HS-5 (cell line): ENCODE data around the gene GARIN5B.

Source experiments
- DNase-seq: peaks from one replicate; pipeline ENCODE4 v3.0.0-alpha.2; 2012; ENCODE audit warnings: low read depth

The GARIN5B gene

DNA sequence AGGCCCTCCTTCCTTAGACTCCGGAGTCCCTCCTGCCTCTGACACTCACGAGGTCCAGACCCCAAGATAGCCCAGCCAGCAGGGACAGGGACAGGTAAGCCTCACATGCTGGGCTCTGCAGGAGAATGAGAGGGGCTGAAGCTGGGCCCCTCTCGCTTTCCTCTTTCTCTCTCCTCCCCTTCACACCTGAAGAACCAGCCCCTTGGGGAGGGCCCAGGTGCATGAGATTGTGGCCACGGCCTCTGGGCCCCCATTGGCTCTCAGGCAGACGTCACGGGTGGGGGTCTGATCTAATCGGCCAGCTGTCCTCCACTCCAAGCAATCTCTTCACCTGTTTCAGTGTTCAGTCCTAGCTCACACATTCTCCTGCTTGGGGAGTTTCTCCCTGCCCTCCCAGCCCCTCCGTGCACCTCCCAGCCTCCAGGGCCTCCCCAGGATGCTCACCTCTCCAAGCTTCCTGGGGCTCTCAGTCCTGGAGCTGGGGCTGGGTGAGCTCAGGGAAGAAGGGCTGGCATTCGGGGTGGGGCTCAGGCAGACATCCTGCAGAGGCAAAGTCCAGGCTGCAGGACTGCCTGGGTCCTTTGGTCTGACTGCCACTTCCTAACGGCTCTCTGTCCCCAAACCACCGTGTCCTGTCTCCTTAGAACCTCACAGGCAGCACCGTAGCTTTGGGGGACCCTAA lies 40.7 kb downstream of the GARIN5B start:
- DNase-seq, result no peak

DNA sequence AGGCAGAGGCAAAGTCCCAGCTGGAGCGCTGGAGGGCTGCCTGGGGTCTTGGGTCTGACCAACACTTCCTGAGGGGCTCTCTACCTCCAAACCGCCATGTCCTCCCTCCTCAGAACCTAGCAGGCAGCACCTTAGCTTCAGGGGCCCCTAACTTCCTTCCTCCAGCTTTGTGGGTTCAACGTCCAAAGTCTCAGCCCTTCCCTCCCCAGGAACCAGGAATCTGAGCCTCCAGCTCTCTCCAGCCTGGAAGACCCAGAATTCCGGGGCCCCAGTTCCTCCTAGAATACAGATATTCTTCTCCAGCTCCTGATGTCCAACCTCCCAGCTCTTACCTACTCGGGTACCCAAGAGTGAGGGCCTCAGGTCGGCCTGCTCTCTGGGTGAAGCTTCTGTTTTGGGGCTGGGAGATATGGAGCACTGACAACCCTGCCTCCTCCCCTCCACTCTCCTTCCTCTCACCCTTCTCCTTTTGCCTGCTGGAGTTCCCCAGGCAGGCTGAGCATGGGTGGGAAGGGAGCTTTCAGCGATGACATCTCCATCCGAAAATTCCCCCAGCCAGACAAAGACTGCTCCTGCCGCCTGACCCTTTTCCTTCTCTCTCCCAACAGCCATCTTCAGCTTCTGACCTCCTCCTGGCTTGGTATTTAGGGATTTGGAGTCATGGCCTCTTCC lies 41.5 kb downstream of the GARIN5B start:
- no peak for DNase-seq

DNA sequence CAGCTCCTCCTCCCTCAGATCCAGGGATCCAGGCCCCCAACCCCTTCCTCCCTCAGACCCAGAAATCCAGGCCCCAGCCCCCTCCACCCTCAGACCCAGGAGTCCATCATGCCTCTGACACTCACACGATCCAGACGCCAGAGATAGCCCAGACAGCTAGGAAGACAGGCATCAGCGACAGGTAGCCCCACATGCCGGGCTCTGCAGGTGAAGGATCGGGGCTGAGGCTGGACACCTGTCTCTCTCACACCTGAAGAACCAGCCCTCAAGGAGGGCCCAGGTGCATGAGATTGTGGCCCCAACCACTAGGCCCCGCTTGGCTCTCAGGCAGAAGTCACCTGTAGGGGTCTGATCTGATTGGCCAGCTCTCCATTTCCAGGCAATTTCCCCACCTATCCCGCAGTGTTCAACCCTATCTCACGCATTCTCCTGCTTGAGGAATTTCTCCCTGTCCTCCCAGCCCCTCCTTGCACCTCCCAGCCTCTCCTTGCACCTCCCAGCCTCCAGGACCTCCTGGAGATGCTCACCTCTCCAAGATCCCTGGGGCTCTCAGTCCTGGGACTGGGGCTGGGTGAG lies 42.1 kb downstream of the GARIN5B start:
- no peak for DNase-seq

GRCh38 chr19:55319785-55320184 lies 43.3 kb downstream of the GARIN5B start:
- no peak for DNase-seq

GRCh38 chr19:55316646-55317045 lies 46.4 kb downstream of the GARIN5B start:
- no peak for DNase-seq

DNA sequence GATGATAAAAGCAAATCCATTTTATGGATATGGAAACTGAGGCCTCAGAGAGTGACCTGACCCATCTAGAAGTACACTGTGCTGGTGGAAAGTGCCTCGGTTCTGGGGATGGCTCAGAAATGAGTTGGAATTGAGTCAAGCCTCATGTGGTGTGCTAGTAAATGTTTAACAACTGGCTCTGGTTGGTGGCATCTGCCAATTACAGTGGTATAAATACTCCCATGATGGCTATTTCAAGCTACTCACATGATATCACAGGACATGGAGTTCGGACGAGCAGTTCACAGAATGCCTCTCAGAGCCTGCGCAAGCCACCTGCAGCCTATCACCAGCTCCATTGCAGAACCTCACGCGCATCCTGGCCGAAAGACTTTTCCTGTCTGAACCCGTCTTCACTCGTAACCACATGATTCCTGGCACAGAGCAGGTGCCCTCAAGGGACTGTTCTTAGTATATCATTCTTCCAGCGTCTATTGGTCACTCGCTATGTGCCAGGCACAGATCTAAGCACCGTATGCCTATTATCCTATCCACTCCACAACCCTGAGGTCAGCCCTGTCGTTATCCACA lies 47.0 kb downstream of the GARIN5B start:
- no peak for DNase-seq

DNA sequence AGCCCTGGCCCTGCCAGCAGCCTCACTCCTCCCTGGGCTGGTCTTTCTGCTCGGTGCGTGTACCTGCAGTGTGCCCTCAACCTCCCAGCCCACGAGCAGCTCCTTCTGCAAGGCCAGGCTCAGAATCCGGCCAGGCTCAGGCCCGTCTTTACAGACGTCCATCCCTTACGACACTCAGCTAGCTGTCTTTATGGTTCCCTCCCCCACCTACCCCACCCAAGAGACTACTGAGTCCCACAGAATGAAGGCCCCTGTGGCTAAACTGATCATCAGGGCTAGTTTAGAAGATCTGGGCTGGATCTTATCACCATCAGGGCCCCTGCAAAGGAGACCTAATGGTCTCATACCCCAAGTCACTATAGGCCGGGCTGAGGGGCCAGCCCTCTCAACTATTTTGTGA lies 48.7 kb downstream of the GARIN5B start:
- no peak for DNase-seq

GRCh38 chr19:55312621-55313512 lies 50.2 kb downstream of the GARIN5B start:
- no peak for DNase-seq

- no peak for DNase-seq
These were observed 51.3 kb downstream of the GARIN5B start for GRCh38 chr19:55311797-55312196.

GRCh38 chr19:55311397-55311796 lies 51.7 kb downstream of the GARIN5B start:
- DNase-seq, result no peak

- no peak for DNase-seq
These were observed 52.6 kb downstream of the GARIN5B start for GRCh38 chr19:55310498-55310897.

DNA sequence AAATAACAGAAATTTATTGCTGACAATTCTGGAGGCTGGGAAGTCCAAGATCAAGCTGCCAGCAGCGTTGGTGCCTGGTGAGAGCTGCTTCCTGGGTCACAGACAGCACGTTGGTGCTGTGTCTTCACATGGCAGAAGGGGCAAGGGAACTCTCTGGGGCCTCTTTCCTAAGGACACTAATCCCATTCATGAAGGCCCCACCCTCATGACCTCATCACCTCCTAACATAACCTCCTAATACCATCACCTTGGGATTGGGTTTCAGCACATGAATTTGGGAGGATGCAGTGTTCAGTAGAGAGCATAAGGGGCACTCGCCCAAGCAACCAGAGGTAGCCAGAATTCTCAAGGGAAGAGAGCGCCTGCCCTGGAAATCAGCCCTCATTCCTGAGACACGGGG lies 53.6 kb downstream of the GARIN5B start:
- no peak for DNase-seq

- no peak for DNase-seq
These were observed 54.8 kb downstream of the GARIN5B start for GRCh38 chr19:55308281-55308680.

DNA sequence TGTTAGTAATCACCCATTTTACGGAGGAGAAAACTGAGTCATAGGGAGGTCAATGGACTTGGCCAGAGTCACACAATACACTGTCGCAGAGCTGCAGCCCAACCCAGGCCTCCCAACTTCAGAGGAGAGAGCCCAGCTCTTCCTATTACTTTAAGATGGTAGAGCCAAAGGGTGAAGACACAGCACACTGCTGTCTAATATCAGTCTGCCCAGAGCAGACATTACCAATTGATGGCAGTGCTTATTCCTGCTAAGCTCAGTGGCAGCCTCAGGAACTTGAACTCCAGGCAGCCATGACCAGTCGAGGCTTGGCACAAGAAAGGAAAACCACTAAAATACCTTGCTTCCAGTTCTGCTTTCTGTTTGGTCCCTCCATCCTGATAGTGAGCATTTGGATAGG lies 56.3 kb downstream of the GARIN5B start:
- no peak for DNase-seq

GRCh38 chr19:55305983-55306562 lies 57.0 kb downstream of the GARIN5B start:
- no peak for DNase-seq

- no peak for DNase-seq
These were observed 57.6 kb downstream of the GARIN5B start for GRCh38 chr19:55305491-55305890.

DNA sequence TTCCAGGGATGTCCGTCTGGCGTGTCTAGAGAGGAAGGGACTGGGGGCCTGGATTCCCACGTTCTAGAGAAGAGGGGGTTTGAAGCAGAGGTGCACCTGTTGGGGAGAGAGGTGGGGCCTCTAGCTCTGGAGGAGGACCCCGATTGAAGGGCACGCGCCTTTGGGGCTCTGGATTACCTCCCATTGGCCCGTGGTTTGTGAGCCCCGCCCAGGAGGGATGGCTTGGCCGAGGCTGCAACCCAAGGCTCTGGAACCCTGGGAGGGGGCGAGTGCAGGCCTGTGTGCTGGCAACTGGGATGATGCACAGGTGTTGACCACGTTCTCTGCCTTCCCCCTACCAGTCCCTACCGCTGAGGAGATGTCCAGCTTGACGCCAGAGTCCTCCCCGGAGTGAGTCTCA lies 58.1 kb downstream of the GARIN5B start:
- DNase-seq, result no peak
